ENCODE data around the gene PPP1CC.
"Not testable (repeated sequence)": the region's sequence is repeated elsewhere in the genome, so short reads cannot be mapped to it uniquely, and the experiment has no call there.

PPP1CC gene

DNA sequence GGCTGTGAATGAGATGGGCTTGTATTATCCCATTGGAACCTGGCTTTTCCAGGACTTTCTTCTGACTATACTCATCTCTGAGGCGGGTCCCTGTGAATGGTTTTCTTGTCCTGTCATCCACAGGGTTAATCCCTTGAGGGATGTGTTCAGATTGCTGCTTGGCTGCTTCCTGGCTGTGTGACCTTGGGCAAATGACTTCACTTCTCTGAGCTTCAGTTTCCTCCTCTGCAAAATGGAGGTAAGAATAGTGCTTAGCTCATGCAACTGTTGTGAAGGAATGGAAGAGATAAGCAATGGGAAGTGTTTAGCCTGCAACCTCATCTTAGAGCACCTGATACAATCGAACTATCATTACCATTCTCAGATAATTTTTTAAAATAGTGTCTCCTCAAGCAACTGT, 32.1 kb upstream of the PPP1CC start:
- Histone ChIP-seq H3K9me3 (ENCODE audit: insufficient read depth, low read depth, low read length) (no peaks in the 10 kb centered on the region), H3K27me3 (ENCODE audit: insufficient read depth, low read length) (no peaks in the 10 kb centered on the region), H3K9ac (ENCODE audit: low read depth, low read length) (no peak overlapping the region), H3K4me3 (ENCODE audit: low read length) (no peak overlapping the region), H3K4me1 (ENCODE audit: insufficient read depth, low read length) (peaks cover 4% of the 10 kb centered on the region; the same call in 1 of the 2 replicates), H3K36me3 (ENCODE audit: insufficient read depth, low read depth, low read length) (no peaks in the 10 kb centered on the region), H3K27ac (ENCODE audit: low read length) (no peak overlapping the region)

DNA sequence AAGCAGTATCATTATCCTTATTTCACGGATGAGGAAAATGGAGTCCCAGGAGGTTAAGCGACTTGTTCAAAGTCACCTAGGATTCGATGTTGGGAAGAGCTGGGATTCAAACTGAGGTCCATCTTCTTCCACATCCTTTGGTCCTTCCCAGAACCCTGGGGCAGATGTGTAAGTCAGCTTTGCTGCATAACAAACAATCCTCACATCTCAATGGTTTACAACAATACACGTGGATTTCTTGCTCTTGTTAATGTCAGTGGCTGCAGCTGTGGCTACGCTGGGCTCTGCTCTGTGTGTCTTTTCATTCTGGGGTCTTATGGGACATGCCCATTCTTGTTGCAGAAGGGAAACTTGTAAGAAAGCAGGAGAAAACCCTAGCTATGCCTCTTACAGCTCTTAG, 26.3 kb upstream of the PPP1CC start:
- Histone ChIP-seq H3K4me1 (ENCODE audit: insufficient read depth, low read length) (no peaks in the 10 kb centered on the region), H3K27ac (ENCODE audit: low read length) (no peak overlapping the region), H3K4me3 (ENCODE audit: low read length) (no peak overlapping the region), H3K36me3 (ENCODE audit: insufficient read depth, low read depth, low read length) (no peaks in the 10 kb centered on the region), H3K9ac (ENCODE audit: low read depth, low read length) (no peak overlapping the region), H3K9me3 (ENCODE audit: insufficient read depth, low read depth, low read length) (no peaks in the 10 kb centered on the region), H3K27me3 (ENCODE audit: insufficient read depth, low read length) (no peaks in the 10 kb centered on the region)

DNA sequence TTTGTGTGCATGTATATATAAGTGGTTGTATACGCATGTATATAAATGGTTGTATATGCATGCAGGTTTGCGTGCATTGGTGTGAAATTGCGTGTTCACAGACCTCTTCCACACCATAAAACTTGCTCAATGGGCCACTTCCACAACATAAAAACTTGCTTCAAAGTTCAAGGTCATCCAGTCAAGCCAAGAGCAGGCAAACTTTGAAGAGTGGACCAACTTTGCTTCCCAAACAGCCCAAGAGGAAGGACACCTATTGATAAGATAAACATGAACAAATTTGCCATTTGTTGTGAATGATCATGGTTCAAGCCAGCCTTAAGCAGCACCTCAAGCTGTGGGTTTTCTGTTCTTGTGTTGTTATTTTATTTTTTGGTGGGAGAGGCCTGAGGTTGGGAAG, 25.2 kb upstream of the PPP1CC start:
- no peaks in the 10 kb centered on the region for H3K36me3 ChIP-seq (ENCODE audit: insufficient read depth, low read depth, low read length)
- H3K4me3 ChIP-seq (ENCODE audit: low read length): no peak overlapping the region
- H3K27ac ChIP-seq (ENCODE audit: low read length): no peak overlapping the region
- H3K9ac ChIP-seq (ENCODE audit: low read depth, low read length): no peak overlapping the region
- no peaks in the 10 kb centered on the region for H3K9me3 ChIP-seq (ENCODE audit: insufficient read depth, low read depth, low read length)
- no peaks in the 10 kb centered on the region for H3K27me3 ChIP-seq (ENCODE audit: insufficient read depth, low read length)
- no peaks in the 10 kb centered on the region for H3K4me1 ChIP-seq (ENCODE audit: insufficient read depth, low read length)

DNA sequence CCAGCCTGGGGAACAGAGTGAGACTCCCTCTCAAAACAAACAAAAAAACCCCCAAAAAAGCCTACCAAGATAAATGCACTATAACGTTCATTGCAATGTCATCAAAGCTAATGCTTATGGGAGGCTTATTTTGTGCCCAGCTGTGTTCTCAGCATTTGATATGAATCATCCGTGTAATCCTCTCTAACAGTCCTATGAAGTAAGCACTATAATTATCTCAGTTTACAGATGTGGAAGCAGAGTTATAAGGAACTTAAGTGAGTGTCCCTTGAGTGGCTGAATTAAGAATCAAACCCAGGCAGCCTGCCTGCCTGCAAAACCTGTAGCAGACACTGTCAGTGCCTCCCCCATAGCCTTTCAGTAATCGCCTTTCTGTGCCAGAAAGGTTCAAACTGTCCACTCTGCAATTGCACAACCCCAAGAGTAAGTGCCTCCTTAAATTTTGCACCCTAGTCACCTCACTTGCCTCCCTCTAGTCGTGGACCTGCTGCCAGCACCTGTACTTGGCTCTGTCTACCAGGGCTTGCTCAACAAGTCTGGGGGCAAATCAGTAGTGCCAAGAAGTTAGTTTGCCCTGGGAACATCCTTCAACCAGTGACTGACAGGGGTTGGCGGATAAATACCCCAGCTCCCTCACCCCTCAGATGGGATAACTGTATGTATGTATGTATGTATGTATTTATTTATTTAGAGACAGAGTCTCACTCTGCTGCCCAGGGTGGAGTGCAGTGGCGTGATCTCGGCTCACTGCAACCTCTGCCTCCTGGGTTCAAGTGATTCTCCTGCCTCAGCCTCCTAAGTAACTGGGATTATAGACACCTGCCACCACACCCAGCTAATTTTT, 23.8 kb upstream of the PPP1CC start:
- H3K27ac ChIP-seq (ENCODE audit: low read length): no peak overlapping the region
- no peaks in the 10 kb centered on the region for H3K27me3 ChIP-seq (ENCODE audit: insufficient read depth, low read length)
- no peak overlapping the region for H3K4me3 ChIP-seq (ENCODE audit: low read length)
- no peaks in the 10 kb centered on the region for H3K4me1 ChIP-seq (ENCODE audit: insufficient read depth, low read length)
- no peaks in the 10 kb centered on the region for H3K9me3 ChIP-seq (ENCODE audit: insufficient read depth, low read depth, low read length)
- no peaks in the 10 kb centered on the region for H3K36me3 ChIP-seq (ENCODE audit: insufficient read depth, low read depth, low read length)
- no peak overlapping the region for H3K9ac ChIP-seq (ENCODE audit: low read depth, low read length)

DNA sequence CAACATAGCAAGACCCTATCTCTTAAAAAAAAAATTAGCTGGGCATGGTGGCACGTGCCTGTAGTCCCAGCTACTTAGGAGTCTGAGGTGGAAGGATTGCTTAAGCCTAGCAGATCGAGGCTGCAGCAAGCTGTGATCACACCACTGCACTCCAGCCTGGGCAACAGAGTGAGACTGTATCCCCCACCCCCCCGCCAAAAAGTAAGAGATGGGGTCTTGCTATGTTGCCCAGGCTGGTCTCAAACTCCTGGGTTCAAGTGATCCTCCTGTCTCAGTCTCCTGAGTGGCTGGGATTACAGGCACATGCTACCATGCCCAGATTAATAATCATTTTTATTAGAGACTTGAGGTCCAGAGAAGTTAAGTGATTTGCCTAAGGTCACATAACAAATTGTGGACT, 22.9 kb upstream of the PPP1CC start:
- not testable (repeated sequence) for H3K27ac ChIP-seq (ENCODE audit: low read length); H3K36me3 ChIP-seq (ENCODE audit: insufficient read depth, low read depth, low read length); H3K4me3 ChIP-seq (ENCODE audit: low read length); H3K27me3 ChIP-seq (ENCODE audit: insufficient read depth, low read length); H3K4me1 ChIP-seq (ENCODE audit: insufficient read depth, low read length); H3K9ac ChIP-seq (ENCODE audit: low read depth, low read length); H3K9me3 ChIP-seq (ENCODE audit: insufficient read depth, low read depth, low read length)

DNA sequence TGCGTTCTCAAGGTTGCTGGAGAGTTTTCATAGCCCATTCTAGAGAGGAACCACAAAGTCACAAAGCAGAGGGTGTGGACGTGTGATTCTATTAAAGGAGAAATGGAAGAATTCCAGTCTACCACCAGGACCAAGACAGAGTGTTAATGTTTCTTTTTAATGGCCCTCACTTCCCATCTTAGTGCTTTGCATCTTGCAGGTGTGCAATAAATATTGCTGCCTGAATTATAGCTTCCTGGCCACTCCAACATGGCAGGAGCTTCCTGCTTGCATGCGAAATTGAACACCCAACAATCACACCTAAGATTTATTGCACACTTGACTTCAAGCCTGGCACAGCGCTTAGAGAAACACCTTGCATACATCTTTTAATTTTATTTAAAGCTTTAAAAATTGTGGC, 22.4 kb upstream of the PPP1CC start:
- Histone ChIP-seq H3K9ac (ENCODE audit: low read depth, low read length) (no peak overlapping the region), H3K36me3 (ENCODE audit: insufficient read depth, low read depth, low read length) (no peaks in the 10 kb centered on the region), H3K4me3 (ENCODE audit: low read length) (no peak overlapping the region), H3K4me1 (ENCODE audit: insufficient read depth, low read length) (no peaks in the 10 kb centered on the region), H3K27ac (ENCODE audit: low read length) (no peak overlapping the region), H3K9me3 (ENCODE audit: insufficient read depth, low read depth, low read length) (no peaks in the 10 kb centered on the region), H3K27me3 (ENCODE audit: insufficient read depth, low read length) (no peaks in the 10 kb centered on the region)

DNA sequence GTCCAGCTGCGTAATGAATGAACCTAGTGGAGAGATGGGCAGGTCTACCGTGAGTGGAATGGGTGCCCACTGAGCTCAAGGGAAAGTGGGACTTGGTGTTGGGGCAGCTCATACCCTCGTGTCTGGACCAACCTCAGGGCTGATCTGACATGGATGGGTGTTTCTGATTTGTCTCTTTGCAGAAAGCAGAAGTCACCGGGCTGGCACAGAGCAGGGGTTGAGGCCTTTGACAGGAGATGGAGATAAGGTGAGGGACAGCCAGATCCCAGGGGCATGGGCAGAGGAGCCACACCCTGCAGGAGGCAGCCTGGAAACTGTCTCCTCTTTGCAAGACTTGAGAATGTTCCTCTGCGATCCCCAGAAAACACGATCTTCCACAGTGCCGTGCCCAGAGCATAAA, 20.9 kb upstream of the PPP1CC start:
- no peaks in the 10 kb centered on the region for H3K4me1 ChIP-seq (ENCODE audit: insufficient read depth, low read length)
- H3K4me3 ChIP-seq (ENCODE audit: low read length): no peak overlapping the region
- H3K27ac ChIP-seq (ENCODE audit: low read length): no peak overlapping the region
- no peak overlapping the region for H3K9ac ChIP-seq (ENCODE audit: low read depth, low read length)
- no peaks in the 10 kb centered on the region for H3K9me3 ChIP-seq (ENCODE audit: insufficient read depth, low read depth, low read length)
- H3K36me3 ChIP-seq (ENCODE audit: insufficient read depth, low read depth, low read length): no peaks in the 10 kb centered on the region
- H3K27me3 ChIP-seq (ENCODE audit: insufficient read depth, low read length): no peaks in the 10 kb centered on the region

DNA sequence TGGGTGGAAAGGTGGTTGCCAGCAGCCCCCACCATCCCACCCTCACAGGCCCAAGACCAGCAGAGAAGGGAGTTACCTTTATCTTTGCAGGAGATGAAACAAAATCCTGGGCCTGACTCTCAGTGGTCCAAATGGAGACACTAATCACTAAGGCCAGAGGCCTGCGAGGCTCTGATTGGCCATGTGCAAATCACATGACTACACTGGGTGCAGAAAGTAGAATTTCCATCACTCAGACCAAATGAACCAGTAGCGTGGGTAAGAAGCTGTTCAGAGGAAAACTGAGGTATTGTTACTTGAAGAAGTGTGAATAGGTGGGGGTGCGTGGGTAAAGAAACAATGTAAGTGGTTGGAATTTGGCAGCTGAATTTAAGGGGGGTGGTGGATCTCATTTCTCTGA, 20.2 kb upstream of the PPP1CC start:
- Histone ChIP-seq H3K4me3 (ENCODE audit: low read length) (no peak overlapping the region), H3K9me3 (ENCODE audit: insufficient read depth, low read depth, low read length) (no peaks in the 10 kb centered on the region), H3K27ac (ENCODE audit: low read length) (no peak overlapping the region), H3K4me1 (ENCODE audit: insufficient read depth, low read length) (no peaks in the 10 kb centered on the region), H3K27me3 (ENCODE audit: insufficient read depth, low read length) (no peaks in the 10 kb centered on the region), H3K36me3 (ENCODE audit: insufficient read depth, low read depth, low read length) (no peaks in the 10 kb centered on the region), H3K9ac (ENCODE audit: low read depth, low read length) (no peak overlapping the region)

DNA sequence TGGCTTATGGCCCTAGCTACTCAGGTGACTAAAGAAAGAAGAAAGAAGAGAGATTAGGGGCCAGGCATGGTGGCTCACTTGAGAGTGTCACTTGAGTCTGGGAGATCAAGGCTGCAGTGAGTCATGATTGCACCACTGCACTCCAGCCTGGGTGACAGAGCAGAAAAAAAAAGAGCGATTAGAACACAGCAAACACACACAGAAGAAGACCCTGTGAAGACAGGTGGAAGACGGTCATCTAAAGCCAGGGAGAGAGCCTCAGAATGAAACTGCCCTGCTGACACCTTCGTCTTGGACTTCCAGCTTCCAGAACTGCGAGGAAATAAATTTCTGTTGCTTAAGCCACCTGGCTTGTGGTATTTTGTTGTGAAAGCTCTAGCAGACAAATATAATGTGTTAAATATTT, 17.5 kb upstream of the PPP1CC start:
- Histone ChIP-seq H3K9me3 (ENCODE audit: insufficient read depth, low read depth, low read length) (no peaks in the 10 kb centered on the region), H3K4me1 (ENCODE audit: insufficient read depth, low read length) (no peaks in the 10 kb centered on the region), H3K27me3 (ENCODE audit: insufficient read depth, low read length) (no peaks in the 10 kb centered on the region), H3K27ac (ENCODE audit: low read length) (no peak overlapping the region), H3K36me3 (ENCODE audit: insufficient read depth, low read depth, low read length) (no peaks in the 10 kb centered on the region), H3K9ac (ENCODE audit: low read depth, low read length) (no peak overlapping the region), H3K4me3 (ENCODE audit: low read length) (no peak overlapping the region)

DNA sequence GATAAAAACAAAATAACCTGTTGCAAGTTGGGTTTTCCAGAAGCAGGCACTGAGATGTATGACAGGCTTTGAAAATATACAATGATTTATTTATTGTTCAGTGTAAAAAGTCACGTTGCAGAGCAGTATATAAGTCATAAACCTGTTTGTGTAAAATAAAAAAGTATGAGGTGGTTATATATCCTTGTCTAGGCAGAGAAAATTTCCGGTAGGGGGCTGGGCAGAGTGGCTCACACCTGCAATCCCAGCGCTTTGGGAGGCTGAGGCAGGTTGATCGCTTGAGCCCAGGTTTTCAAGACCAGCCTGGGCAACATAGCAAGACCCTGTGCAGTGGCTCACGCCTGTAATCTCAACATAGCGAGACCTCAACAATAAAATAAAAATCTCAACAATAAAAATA, 16.2 kb upstream of the PPP1CC start:
- H3K27me3 ChIP-seq (ENCODE audit: insufficient read depth, low read length): no peaks in the 10 kb centered on the region
- H3K4me1 ChIP-seq (ENCODE audit: insufficient read depth, low read length): no peaks in the 10 kb centered on the region
- no peaks in the 10 kb centered on the region for H3K36me3 ChIP-seq (ENCODE audit: insufficient read depth, low read depth, low read length)
- no peak overlapping the region for H3K4me3 ChIP-seq (ENCODE audit: low read length)
- no peak overlapping the region for H3K27ac ChIP-seq (ENCODE audit: low read length)
- H3K9me3 ChIP-seq (ENCODE audit: insufficient read depth, low read depth, low read length): no peaks in the 10 kb centered on the region
- H3K9ac ChIP-seq (ENCODE audit: low read depth, low read length): no peak overlapping the region

DNA sequence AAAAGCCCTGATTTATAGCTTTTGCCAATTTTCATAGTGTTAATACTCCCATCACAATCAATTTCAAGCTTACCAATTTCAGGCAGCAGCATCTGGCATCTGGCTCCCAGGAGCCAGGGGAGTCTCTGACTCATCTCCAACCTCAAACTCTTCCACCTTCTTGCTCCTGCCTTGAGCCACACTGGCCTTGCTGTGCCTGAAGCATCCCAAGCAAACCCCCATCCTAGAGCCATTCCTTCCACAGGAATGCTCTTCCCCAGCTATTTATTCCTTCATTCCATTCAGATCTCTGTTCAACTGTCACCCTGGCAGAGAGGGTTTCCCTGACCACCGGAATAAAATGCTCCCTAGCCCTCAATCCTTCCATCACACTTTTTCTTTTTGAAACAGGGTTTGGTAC, 13.9 kb upstream of the PPP1CC start:
- Histone ChIP-seq H3K9ac (ENCODE audit: low read depth, low read length) (no peak overlapping the region), H3K36me3 (ENCODE audit: insufficient read depth, low read depth, low read length) (no peaks in the 10 kb centered on the region), H3K4me3 (ENCODE audit: low read length) (no peak overlapping the region), H3K9me3 (ENCODE audit: insufficient read depth, low read depth, low read length) (no peaks in the 10 kb centered on the region), H3K27me3 (ENCODE audit: insufficient read depth, low read length) (no peaks in the 10 kb centered on the region), H3K4me1 (ENCODE audit: insufficient read depth, low read length) (no peaks in the 10 kb centered on the region), H3K27ac (ENCODE audit: low read length) (no peak overlapping the region)

DNA sequence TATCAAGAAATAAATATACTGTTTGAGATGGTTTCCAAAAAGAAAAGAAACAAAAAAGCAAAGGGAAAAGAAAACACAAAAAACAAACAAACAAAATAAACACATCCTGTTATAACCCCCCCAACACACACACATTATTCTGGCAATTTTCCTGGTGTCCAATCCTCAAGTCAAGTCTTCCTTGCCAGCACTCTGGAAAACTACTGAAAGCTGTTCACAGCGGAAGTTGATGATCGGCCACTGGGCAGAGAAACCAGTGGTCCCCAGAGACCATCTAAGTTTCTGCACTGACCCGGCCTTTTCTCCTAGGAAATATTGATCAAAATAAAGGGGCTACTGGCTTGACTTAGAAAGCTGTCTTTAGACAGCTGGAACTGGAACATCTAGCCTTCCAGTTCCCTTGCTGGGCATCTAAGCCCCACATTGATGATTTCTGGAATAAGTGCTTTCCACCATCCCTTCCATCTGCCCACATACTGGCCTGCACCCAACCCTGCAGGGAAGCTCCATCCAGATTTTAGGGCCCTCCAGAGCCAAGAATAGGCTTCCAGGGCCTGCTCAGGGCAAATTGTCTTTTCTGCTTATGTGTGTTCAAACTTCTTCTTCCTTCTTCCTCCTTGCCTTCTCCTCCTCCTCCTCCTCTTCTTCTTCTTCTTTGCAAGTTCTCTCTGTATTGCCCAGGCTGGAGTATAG, 11.6 kb upstream of the PPP1CC start:
- Histone ChIP-seq H3K4me1 (ENCODE audit: insufficient read depth, low read length) (no peaks in the 10 kb centered on the region), H3K27me3 (ENCODE audit: insufficient read depth, low read length) (no peaks in the 10 kb centered on the region)

More for the DNA sequence above, 11.6 kb upstream of the PPP1CC start:
- Histone ChIP-seq H3K9me3 (ENCODE audit: insufficient read depth, low read depth, low read length) (no peaks in the 10 kb centered on the region), H3K36me3 (ENCODE audit: insufficient read depth, low read depth, low read length) (no peaks in the 10 kb centered on the region), H3K4me3 (ENCODE audit: low read length) (no peak overlapping the region), H3K27ac (ENCODE audit: low read length) (no peak overlapping the region), H3K9ac (ENCODE audit: low read depth, low read length) (no peak overlapping the region)

All from iPS-20b (cell line).